ENCODE data around the gene DAPK2. TPM values are rescaled to one million over a fixed set of nuclear protein-coding genes. Genes with fewer than 3 reads are reported as not detected.

Gene DAPK2
- total RNA-seq, 1 donor from 2014 or later, result 2.6 TPM

DNA sequence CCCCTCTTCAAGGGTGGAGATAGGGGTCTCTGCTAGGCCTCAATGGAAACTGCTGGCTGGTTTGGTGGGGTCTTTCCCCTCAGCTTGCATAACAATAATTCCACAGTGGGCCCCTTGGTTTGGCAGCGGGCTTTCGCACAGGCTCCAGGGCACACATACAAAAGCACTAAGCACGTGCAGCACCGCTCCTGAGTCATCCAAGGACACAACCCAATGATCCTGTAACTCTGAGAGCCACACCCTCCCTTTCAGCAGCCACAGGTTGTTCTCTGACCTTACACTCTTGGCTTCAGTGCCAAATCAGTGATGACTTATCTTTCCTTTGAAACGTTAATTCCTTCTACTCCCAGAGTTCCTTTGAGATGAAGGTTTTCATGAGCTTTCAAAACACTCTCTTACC lies 41.7 kb downstream of the DAPK2 start:
- Mint-ChIP-seq H3K27ac (ENCODE audit: unreplicated experiment) (no peak overlapping the region), H3K36me3 (ENCODE audit: unreplicated experiment) (no peaks in the 10 kb centered on the region)

DNA sequence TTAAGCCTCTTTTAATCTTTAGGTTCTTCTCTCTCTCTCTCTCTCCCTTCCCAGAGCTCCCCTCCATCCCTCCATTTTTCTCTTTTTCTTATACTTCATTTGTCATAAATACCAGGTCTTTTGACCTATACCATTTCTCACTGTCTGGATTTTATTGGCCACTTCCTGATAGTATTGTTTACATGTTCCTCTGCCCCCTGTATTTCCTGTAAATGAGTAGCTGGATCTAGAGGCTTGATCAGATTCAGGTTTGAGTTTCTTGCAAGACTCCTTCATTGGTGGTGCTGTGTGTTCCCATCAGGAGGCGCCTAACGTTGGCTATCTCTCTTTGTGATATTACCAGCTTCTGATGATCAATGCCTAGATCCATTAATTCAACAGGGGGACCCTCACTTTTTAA lies 42.2 kb downstream of the DAPK2 start:
- Mint-ChIP-seq H3K36me3 (ENCODE audit: unreplicated experiment) (no peaks in the 10 kb centered on the region), H3K27ac (ENCODE audit: unreplicated experiment) (no peak overlapping the region), H3K27me3 (ENCODE audit: unreplicated experiment) (peaks cover 6% of the 10 kb centered on the region), H3K4me3 (ENCODE audit: unreplicated experiment) (no peak overlapping the region), H3K4me1 (ENCODE audit: low read depth, unreplicated experiment) (peaks cover 4% of the 10 kb centered on the region), H3K9me3 (ENCODE audit: unreplicated experiment) (peaks cover 2% of the 10 kb centered on the region)
- TF ChIP-seq, protein P1, sequence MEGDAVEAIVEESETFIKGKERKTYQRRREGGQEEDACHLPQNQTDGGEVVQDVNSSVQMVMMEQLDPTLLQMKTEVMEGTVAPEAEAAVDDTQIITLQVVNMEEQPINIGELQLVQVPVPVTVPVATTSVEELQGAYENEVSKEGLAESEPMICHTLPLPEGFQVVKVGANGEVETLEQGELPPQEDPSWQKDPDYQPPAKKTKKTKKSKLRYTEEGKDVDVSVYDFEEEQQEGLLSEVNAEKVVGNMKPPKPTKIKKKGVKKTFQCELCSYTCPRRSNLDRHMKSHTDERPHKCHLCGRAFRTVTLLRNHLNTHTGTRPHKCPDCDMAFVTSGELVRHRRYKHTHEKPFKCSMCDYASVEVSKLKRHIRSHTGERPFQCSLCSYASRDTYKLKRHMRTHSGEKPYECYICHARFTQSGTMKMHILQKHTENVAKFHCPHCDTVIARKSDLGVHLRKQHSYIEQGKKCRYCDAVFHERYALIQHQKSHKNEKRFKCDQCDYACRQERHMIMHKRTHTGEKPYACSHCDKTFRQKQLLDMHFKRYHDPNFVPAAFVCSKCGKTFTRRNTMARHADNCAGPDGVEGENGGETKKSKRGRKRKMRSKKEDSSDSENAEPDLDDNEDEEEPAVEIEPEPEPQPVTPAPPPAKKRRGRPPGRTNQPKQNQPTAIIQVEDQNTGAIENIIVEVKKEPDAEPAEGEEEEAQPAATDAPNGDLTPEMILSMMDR (IDR thresholded peaks at IDR 0.05; ENCODE audit: partially characterized antibody, unreplicated experiment), result no peak
- no peak for DNase-seq

More for the DNA sequence above, 41.7 kb downstream of the DAPK2 start:
- no peak overlapping the region for H3K4me3 Mint-ChIP-seq (ENCODE audit: unreplicated experiment)
- peaks cover 4% of the 10 kb centered on the region for H3K27me3 Mint-ChIP-seq (ENCODE audit: unreplicated experiment)
- TF ChIP-seq, protein P1 (IDR thresholded peaks at IDR 0.05; ENCODE audit: partially characterized antibody, unreplicated experiment), result no peak
- no peak for DNase-seq
- H3K4me1 Mint-ChIP-seq (ENCODE audit: low read depth, unreplicated experiment), result peaks cover 2% of the 10 kb centered on the region
- H3K9me3 Mint-ChIP-seq (ENCODE audit: unreplicated experiment), result peaks cover 2% of the 10 kb centered on the region

DNA sequence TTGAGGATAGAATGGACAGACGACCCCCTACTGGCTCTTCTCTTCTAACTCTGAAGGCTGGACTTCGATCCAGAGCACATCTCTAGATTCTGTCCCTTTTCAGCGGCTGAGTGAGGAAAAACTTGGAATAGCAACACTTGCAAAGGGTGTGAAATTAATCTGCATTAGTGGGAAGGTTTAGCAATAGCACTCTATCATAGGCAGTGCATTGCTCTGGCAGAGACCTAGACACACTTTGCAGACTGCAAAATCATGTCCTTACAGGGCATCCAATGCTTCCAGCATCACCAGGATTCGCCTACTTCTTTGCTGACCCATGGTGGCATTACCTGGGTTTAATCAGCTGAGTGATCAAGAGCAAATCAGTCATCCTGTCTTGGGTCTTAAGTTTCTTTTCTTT lies 43.1 kb downstream of the DAPK2 start:
- H3K36me3 Mint-ChIP-seq (ENCODE audit: unreplicated experiment), result no peaks in the 10 kb centered on the region
- no peak for DNase-seq
- TF ChIP-seq, protein P1 (IDR thresholded peaks at IDR 0.05; ENCODE audit: partially characterized antibody, unreplicated experiment), result no peak
- peaks cover 9% of the 10 kb centered on the region for H3K27me3 Mint-ChIP-seq (ENCODE audit: unreplicated experiment)
- H3K27ac Mint-ChIP-seq (ENCODE audit: unreplicated experiment), result no peak overlapping the region
- H3K4me3 Mint-ChIP-seq (ENCODE audit: unreplicated experiment), result no peak overlapping the region
- peaks cover 4% of the 10 kb centered on the region for H3K9me3 Mint-ChIP-seq (ENCODE audit: unreplicated experiment)
- H3K4me1 Mint-ChIP-seq (ENCODE audit: low read depth, unreplicated experiment), result peaks cover 7% of the 10 kb centered on the region

DNA sequence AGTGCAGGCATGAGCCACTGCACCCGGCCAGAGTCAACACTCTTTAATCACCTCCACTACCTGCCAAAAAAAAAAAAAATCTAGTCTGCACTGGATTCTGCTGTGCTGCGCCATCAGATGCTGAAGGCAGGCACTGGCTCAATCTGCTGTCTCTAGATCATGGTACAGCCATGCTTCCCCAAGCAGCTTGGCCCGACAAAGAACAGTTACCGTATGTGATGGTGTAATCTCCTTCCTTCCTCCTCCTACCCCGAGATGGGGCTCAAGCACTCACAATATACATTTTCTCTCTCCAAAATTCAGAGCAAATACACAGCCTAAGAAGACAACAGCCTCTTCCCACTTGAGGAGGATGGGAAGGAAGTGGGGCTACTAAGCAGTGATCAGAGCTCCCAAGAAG lies 45.1 kb downstream of the DAPK2 start:
- Mint-ChIP-seq H3K4me1 (ENCODE audit: low read depth, unreplicated experiment) (peaks cover 7% of the 10 kb centered on the region), H3K36me3 (ENCODE audit: unreplicated experiment) (no peaks in the 10 kb centered on the region)

DNA sequence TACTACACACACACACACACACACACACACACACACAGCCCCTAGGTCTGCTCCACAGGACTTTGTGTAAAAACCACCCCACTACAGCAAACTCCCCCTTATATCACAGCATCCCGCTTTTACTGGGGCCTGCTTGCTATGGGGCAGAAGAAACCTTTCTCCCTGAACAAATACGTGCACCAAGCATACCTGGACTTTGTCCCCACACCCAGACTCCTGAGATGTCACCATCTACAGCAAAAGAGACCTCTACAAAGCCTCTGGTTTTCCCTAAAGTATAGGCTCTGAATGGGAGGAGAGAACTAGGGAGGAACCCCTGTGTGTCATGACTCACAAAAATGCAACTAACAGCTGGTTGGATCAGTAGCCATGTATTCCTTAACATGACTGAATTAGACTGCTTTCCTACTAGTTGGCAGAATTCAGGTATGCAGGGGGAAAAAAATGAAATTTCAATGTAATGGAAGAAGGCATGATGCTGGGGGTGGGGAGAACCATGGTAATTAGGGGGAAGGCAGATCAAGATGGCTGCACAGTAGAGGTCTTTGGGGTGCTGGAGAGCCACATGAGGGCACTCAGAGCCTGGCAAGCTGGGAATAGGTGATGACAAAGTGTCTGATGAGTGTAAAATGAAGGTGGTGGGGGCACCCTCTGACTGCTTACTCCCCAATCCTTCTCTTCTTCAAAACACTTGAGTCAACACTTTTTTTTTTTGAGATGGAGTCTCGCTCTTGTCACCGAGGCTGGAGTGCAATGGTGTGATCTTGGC lies 45.9 kb downstream of the DAPK2 start:
- no peak overlapping the region for H3K4me3 Mint-ChIP-seq (ENCODE audit: unreplicated experiment)
- TF ChIP-seq, protein P1 (IDR thresholded peaks at IDR 0.05; ENCODE audit: partially characterized antibody, unreplicated experiment), result no peak
- H3K36me3 Mint-ChIP-seq (ENCODE audit: unreplicated experiment), result no peaks in the 10 kb centered on the region
- DNase-seq, result no peak
- H3K4me1 Mint-ChIP-seq (ENCODE audit: low read depth, unreplicated experiment), result peaks cover 7% of the 10 kb centered on the region
- no peak overlapping the region for H3K27ac Mint-ChIP-seq (ENCODE audit: unreplicated experiment)
- H3K27me3 Mint-ChIP-seq (ENCODE audit: unreplicated experiment), result peaks cover 7% of the 10 kb centered on the region
- H3K9me3 Mint-ChIP-seq (ENCODE audit: unreplicated experiment), result peaks cover 4% of the 10 kb centered on the region

More for the DNA sequence above, 45.1 kb downstream of the DAPK2 start:
- TF ChIP-seq, protein P1 (IDR thresholded peaks at IDR 0.05; ENCODE audit: partially characterized antibody, unreplicated experiment), result no peak
- Mint-ChIP-seq H3K27ac (ENCODE audit: unreplicated experiment) (no peak overlapping the region), H3K27me3 (ENCODE audit: unreplicated experiment) (peaks cover 9% of the 10 kb centered on the region), H3K9me3 (ENCODE audit: unreplicated experiment) (peaks cover 4% of the 10 kb centered on the region), H3K4me3 (ENCODE audit: unreplicated experiment) (no peak overlapping the region)
- no peak for DNase-seq
